Measurements from ENCODE around the gene CHRNA4. TPM values are rescaled to one million over a fixed set of nuclear protein-coding genes. Genes with fewer than 3 reads are reported as not detected.

CHRNA4 gene
- total RNA-seq, 3 donors from 2014 or later: not detected

- Histone ChIP-seq H3K36me3 (ENCODE audit: low read depth) (no peaks in the 10 kb centered on the region), H3K4me3 (no peak overlapping the region), H3K9me3 (peaks cover 13% of the 10 kb centered on the region), H3K4me1 (ENCODE audit: low read depth) (no peaks in the 10 kb centered on the region)
- no peak for ATAC-seq
- no peak for DNase-seq
- TF ChIP-seq CTCF (IDR thresholded peaks at IDR 0.05): no peak
- intact Hi-C loops (cut with DNase I, micrococcal nuclease): no loop called here
These were observed 26.2 kb upstream of the CHRNA4 start for GRCh38 chr20:63387393-63387792.

- Histone ChIP-seq H3K9me3 (peaks cover 13% of the 10 kb centered on the region), H3K4me3 (no peak overlapping the region), H3K4me1 (ENCODE audit: low read depth) (no peaks in the 10 kb centered on the region), H3K36me3 (ENCODE audit: low read depth) (no peaks in the 10 kb centered on the region)
- ATAC-seq (no peak), DNase-seq (no peak)
- no peak for TF ChIP-seq CTCF (IDR thresholded peaks at IDR 0.05)
- intact Hi-C loops (cut with DNase I, micrococcal nuclease): no loop called here
These were observed 25.3 kb upstream of the CHRNA4 start for GRCh38 chr20:63386491-63386890.

GRCh38 chr20:63385819-63386218 is 24.7 kb upstream of the CHRNA4 start:
- ATAC-seq (no peak), DNase-seq (no peak)
- Histone ChIP-seq H3K4me3 (no peak overlapping the region), H3K36me3 (ENCODE audit: low read depth) (no peaks in the 10 kb centered on the region), H3K9me3 (peaks cover 13% of the 10 kb centered on the region), H3K4me1 (ENCODE audit: low read depth) (no peaks in the 10 kb centered on the region)
- no peak for TF ChIP-seq CTCF (IDR thresholded peaks at IDR 0.05)
- intact Hi-C loops (cut with DNase I, micrococcal nuclease): no loop called here

GRCh38 chr20:63384336-63384735 is 23.2 kb upstream of the CHRNA4 start:
- ATAC-seq (no peak), DNase-seq (no peak)
- no peaks in the 10 kb centered on the region for H3K36me3 ChIP-seq (ENCODE audit: low read depth)
- no peak overlapping the region for H3K4me3 ChIP-seq
- no peak for TF ChIP-seq CTCF (IDR thresholded peaks at IDR 0.05)
- intact Hi-C loops (cut with DNase I, micrococcal nuclease): no loop called here
- peaks cover 13% of the 10 kb centered on the region for H3K9me3 ChIP-seq
- no peaks in the 10 kb centered on the region for H3K4me1 ChIP-seq (ENCODE audit: low read depth)

GRCh38 chr20:63383556-63383955 is 22.4 kb upstream of the CHRNA4 start:
- intact Hi-C loops (cut with DNase I, micrococcal nuclease): no loop called here

More at GRCh38 chr20:63383556-63383955, 22.4 kb upstream of the CHRNA4 start:
- no peaks in the 10 kb centered on the region for H3K4me1 ChIP-seq (ENCODE audit: low read depth)
- no peak for ATAC-seq
- H3K36me3 ChIP-seq (ENCODE audit: low read depth): no peaks in the 10 kb centered on the region
- H3K9me3 ChIP-seq: peaks cover 13% of the 10 kb centered on the region
- no peak for TF ChIP-seq CTCF (IDR thresholded peaks at IDR 0.05)
- DNase-seq: no peak
- H3K4me3 ChIP-seq: no peak overlapping the region

Measured in mucosa of descending colon (tissue), 3 donors.